ENCODE results near the gene DNAJC17. TPM values are rescaled to one million over a fixed set of nuclear protein-coding genes. Genes with fewer than 3 reads are reported as not detected.

Gene DNAJC17
- total and polyA plus RNA-seq, 2 experiments from 2014 or later = 36.5 to 53.9 TPM

DNA sequence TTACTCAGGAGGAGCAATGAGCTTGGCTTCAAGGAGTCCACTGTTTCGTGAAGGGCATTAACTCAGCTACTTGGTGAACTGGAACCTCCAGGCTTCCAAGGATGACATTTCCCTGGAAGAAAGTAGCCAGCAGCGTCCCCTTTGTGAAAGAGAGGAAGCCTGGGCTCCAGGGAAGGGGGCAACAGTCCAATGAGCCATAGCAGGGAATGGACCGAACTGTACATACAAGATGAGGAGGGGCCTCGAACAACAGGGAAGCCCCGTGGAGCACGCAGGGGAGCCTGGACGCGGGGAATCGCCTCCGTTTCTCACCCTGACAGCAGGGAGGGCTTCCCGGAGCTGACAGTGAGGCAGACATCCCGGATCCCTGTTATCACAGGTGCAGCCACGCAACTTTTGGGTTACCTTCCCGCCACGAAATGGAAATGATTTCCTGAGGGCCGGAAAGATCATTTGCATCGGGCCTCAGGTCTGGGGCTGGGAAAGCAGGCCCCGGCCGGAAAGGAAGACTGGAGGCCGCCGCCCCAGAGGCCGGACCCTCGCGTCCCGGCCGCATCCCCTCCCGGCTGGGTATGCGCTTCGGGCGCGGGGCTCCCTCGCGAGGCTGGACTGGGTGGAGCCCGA, 36.1 kb upstream of the DNAJC17 start:
- peaks cover 8% of the 10 kb centered on the region for H3K4me1 ChIP-seq (ENCODE audit: insufficient read depth)
- peaks cover 43% of the 10 kb centered on the region for H3K79me2 ChIP-seq
- H4K20me1 ChIP-seq (ENCODE audit: insufficient read depth, poor library complexity, severe bottlenecking) = no peaks in the 10 kb centered on the region
- H3K9me3 ChIP-seq (ENCODE audit: low read depth) = no peaks in the 10 kb centered on the region
- H3K36me3 ChIP-seq (replicated peaks; ENCODE audit: insufficient read depth, low read depth) = no peaks in the 10 kb centered on the region
- WGBS (ENCODE audit: low lambda C conversion rate, missing lambda C conversion rate) = 14% methylated on average over 32 of the region's 34 CpGs
- no peaks in the 10 kb centered on the region for H3K9me2 ChIP-seq (replicated peaks; ENCODE audit: insufficient read depth)
- H3K4me3 ChIP-seq = peak overlapping the region; percentile 69
- H2AFZ ChIP-seq = peak overlapping the region; percentile 83
- TF ChIP-seq EZH2phosphoT487 (IDR thresholded peaks at IDR 0.05; ENCODE audit: low read depth, severe bottlenecking, unreplicated experiment) (no peak), EZH2 (IDR thresholded peaks at IDR 0.05; ENCODE audit: borderline replicate concordance) (no peak)
- TF ChIP-seq, protein P1, sequence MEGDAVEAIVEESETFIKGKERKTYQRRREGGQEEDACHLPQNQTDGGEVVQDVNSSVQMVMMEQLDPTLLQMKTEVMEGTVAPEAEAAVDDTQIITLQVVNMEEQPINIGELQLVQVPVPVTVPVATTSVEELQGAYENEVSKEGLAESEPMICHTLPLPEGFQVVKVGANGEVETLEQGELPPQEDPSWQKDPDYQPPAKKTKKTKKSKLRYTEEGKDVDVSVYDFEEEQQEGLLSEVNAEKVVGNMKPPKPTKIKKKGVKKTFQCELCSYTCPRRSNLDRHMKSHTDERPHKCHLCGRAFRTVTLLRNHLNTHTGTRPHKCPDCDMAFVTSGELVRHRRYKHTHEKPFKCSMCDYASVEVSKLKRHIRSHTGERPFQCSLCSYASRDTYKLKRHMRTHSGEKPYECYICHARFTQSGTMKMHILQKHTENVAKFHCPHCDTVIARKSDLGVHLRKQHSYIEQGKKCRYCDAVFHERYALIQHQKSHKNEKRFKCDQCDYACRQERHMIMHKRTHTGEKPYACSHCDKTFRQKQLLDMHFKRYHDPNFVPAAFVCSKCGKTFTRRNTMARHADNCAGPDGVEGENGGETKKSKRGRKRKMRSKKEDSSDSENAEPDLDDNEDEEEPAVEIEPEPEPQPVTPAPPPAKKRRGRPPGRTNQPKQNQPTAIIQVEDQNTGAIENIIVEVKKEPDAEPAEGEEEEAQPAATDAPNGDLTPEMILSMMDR (IDR thresholded peaks at IDR 0.05; ENCODE audit: poor library complexity) = no peak
- H3K27me3 ChIP-seq = no peaks in the 10 kb centered on the region
- peak overlapping the region; percentile 90 for H3K4me2 ChIP-seq
- H3K27ac ChIP-seq = peak overlapping the region; percentile 96
- DNase-seq (ENCODE audit: low spot score) = peak; percentile 14

GRCh38 chr15:40841741-40842140, 34.5 kb upstream of the DNAJC17 start:
- Histone ChIP-seq H3K36me3 (replicated peaks; ENCODE audit: insufficient read depth, low read depth) (no peaks in the 10 kb centered on the region), H2AFZ (no peak overlapping the region), H3K27me3 (no peaks in the 10 kb centered on the region), H4K20me1 (ENCODE audit: insufficient read depth, poor library complexity, severe bottlenecking) (no peaks in the 10 kb centered on the region), H3K4me1 (ENCODE audit: insufficient read depth) (peaks cover 4% of the 10 kb centered on the region), H3K4me2 (no peak overlapping the region), H3K9me3 (ENCODE audit: low read depth) (no peaks in the 10 kb centered on the region), H3K79me2 (peaks cover 31% of the 10 kb centered on the region), H3K27ac (no peak overlapping the region), H3K4me3 (no peak overlapping the region), H3K9me2 (replicated peaks; ENCODE audit: insufficient read depth) (no peaks in the 10 kb centered on the region)
- DNase-seq (ENCODE audit: low spot score) = no peak
- WGBS (ENCODE audit: low lambda C conversion rate, missing lambda C conversion rate) = 87% methylated on average over 2 of the region's 2 CpGs
- TF ChIP-seq EZH2phosphoT487 (IDR thresholded peaks at IDR 0.05; ENCODE audit: low read depth, severe bottlenecking, unreplicated experiment) = no peak
- TF ChIP-seq, protein P1 (IDR thresholded peaks at IDR 0.05; ENCODE audit: poor library complexity) = no peak
- no peak for TF ChIP-seq EZH2 (IDR thresholded peaks at IDR 0.05; ENCODE audit: borderline replicate concordance)

GRCh38 chr15:40838756-40839155, 31.5 kb upstream of the DNAJC17 start:
- H3K9me3 ChIP-seq (ENCODE audit: low read depth) = no peaks in the 10 kb centered on the region
- no peaks in the 10 kb centered on the region for H4K20me1 ChIP-seq (ENCODE audit: insufficient read depth, poor library complexity, severe bottlenecking)
- no peak for DNase-seq (ENCODE audit: low spot score)
- TF ChIP-seq EZH2phosphoT487 (IDR thresholded peaks at IDR 0.05; ENCODE audit: low read depth, severe bottlenecking, unreplicated experiment) (no peak), EZH2 (IDR thresholded peaks at IDR 0.05; ENCODE audit: borderline replicate concordance) (no peak)
- TF ChIP-seq, protein P1 (IDR thresholded peaks at IDR 0.05; ENCODE audit: poor library complexity) = no peak
- H3K79me2 ChIP-seq = peaks cover 14% of the 10 kb centered on the region
- no peaks in the 10 kb centered on the region for H3K36me3 ChIP-seq (replicated peaks; ENCODE audit: insufficient read depth, low read depth)
- WGBS (ENCODE audit: low lambda C conversion rate, missing lambda C conversion rate) = 87% methylated on average over 5 of the region's 5 CpGs
- no peaks in the 10 kb centered on the region for H3K9me2 ChIP-seq (replicated peaks; ENCODE audit: insufficient read depth)
- H2AFZ ChIP-seq = no peak overlapping the region
- no peaks in the 10 kb centered on the region for H3K27me3 ChIP-seq
- no peak overlapping the region for H3K27ac ChIP-seq
- no peak overlapping the region for H3K4me2 ChIP-seq
- no peaks in the 10 kb centered on the region for H3K4me1 ChIP-seq (ENCODE audit: insufficient read depth)
- no peak overlapping the region for H3K4me3 ChIP-seq

Measured in hepatocyte (in vitro differentiated cells).